Head of caudate nucleus (tissue), 42 donors: Measurements from ENCODE around the gene SYNGAP1.
"Not testable (repeated sequence)": the region's sequence is repeated elsewhere in the genome, so short reads cannot be mapped to it uniquely, and the experiment has no call there.

Source experiments
- DNase-seq, 42 donors: peaks; one replicate each; pipeline versions ENCODE4 v3.0.0 to v3.0.0-alpha.2; 2020 to 2021; ENCODE audit warnings: mixed read lengths in 7 of 42
- intact Hi-C: fragments of 100-400 bp; cut with DNase I; formaldehyde crosslinking; loops from one replicate; pipeline ENCODE4 v1.15.0; 2022

Gene SYNGAP1

DNA sequence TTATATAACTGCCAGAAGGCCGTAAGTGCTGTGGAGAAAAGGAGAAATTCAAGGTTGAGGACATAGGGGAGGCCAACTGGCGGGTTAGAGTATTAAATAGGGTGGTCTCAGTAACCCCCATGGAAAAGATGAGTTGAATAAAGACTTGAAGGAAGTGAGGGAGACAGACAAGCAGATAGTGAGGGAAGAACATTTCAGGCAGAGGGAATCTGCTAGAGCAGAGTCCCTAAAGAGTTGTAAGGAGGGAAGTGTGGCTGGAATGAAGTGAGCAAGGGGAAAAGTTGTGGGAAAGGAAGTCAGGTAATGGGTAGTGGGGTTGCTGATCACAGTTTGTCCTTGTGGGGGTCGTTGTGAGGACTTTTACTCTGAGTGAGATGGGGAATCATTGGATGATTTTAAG lies 26.9 kb upstream of the SYNGAP1 start:
- DNase-seq = no peak
- intact Hi-C loops = loop anchor here (5.0 kb wide), 1 partner anchor 184 kb away; no protein-coding TSS in a partner anchor

GRCh38 chr6:33397541-33397940 lies 22.3 kb upstream of the SYNGAP1 start:
- intact Hi-C loops = no loop called here

GRCh38 chr6:33398601-33399000 lies 21.3 kb upstream of the SYNGAP1 start:
- intact Hi-C loops, DNase-seq: not testable (repeated sequence)

More at GRCh38 chr6:33397541-33397940, 22.3 kb upstream of the SYNGAP1 start:
- no peak for DNase-seq

DNA sequence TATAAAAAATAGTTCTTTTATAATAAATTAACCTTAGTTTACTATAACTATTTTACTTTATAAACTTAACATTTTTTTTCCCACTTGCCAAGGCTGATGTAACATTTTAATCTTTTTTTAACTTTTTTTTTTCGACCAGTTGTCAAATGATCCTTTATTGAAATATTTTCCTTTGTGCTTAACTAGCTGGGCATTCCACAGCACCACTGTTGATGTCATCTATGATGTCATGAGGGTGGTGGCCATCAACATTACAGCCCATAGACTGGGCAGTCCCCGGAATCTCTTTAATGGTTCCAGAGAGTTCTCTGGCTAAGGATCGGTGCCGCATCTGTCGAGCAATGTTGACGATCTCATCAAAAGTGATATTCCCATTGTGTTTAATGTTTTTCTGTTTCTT lies 20.0 kb upstream of the SYNGAP1 start:
- intact Hi-C loops = not testable (repeated sequence)

DNA sequence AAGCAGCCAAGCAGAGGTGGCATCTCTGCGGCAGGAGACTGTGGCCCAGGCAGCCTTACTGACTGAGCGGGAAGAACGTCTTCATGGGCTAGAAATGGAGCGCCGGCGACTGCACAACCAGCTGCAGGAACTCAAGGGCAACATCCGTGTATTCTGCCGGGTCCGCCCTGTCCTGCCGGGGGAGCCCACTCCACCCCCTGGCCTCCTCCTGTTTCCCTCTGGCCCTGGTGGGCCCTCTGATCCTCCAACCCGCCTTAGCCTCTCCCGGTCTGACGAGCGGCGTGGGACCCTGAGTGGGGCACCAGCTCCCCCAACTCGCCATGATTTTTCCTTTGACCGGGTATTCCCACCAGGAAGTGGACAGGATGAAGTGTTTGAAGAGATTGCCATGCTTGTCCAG lies 15.0 kb upstream of the SYNGAP1 start:
- no peak for DNase-seq
- intact Hi-C loops = no loop called here

More for the DNA sequence above, 20.0 kb upstream of the SYNGAP1 start:
- not testable (repeated sequence) for DNase-seq

GRCh38 chr6:33405386-33405940 lies 14.4 kb upstream of the SYNGAP1 start:
- no peak for DNase-seq
- intact Hi-C loops = no loop called here

GRCh38 chr6:33406126-33406525 lies 13.7 kb upstream of the SYNGAP1 start:
- intact Hi-C loops = no loop called here
- no peak for DNase-seq

DNA sequence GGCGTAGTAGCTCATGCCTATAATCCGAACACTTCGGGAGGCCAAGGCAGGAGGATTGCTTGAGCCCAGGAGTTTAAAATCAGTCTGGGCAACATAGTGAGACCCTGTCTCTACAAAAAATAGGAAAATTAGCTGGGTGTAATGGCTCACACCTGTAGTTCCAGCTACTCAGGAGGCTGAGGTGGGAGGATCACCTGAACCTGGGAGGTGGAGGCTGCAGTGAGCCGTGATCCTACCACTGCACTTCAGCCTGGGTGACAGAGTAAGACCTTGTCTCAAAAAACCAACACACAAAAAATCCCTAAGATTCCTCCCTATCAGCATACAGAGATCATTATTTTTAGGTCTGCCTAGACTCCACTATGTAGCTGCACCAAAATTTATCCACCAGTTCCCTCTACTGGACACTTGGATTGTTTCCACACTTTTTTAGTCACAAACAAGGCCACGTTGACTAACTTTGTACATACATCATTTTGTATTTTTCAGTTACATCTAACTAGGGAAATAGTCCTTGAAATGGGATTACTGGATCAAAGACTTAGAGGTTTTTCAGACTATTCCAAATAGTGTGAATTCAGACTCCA lies 12.6 kb upstream of the SYNGAP1 start:
- DNase-seq = no peak
- intact Hi-C loops = no loop called here

GRCh38 chr6:33410050-33410710 lies 9.7 kb upstream of the SYNGAP1 start:
- intact Hi-C loops = loop anchor here (1.0 to 10.0 kb wide), 4 partner anchors 8 to 205 kb away; partner anchors contain the start of genes CUTA, HSD17B8, KIFC1 and RGL2
- DNase-seq = peak; percentile 94 to 99 (median 98)

DNA sequence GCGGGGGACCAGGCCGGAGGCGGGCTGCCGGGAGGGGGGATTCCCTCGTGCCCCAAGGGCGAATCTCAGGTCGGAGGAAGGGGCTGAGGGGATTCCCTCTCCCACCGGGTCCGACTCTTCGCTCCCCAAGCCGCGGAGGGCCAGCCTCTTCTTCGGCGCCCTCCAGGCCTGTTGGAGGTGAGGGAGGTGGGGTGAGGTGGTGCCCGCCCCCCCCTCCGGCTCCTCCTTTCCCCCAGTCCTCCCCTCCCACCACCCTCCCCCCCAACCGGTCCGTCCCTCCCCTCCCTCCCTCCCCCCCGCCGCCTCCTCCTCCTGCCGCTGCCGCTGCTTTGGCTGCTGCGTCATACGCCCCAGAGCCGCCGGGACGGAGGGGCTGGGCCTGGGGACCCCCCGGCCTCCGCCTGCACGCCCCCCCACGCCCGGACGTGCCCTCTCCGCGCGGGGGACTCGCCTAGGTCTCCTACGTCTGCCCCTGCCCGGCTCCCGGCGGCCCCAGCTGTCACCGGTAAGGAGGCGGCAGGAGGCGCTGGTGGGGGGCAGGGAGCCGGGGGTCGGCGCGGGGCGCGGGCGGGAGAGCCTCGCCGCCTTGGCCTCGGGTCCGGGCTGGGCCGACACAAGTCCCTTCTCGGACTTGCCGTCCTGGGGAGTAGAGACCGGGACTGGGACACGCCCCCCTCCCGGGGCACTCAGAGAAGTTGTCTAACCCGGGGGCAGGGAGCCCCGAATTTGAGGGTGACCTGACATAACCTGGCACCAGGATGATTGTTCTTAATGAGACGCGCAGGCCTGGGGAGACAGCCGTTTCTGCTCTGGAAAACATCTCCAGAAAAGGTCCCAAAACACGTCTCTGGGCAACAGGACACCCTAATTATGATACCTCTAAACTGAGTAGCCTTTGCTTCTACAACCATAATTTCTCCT lies 8.9 kb upstream of the SYNGAP1 start, which contains the start of gene PHF1:
Gene PHF1, plus strand, starts transcription at position 304 of the 921 bp plus-strand sequence. CDS start 1,250 bp downstream, outside the sequence.
- DNase-seq = peak in 24 of 42 donors; percentile 11 to 83 (median 58)
- intact Hi-C loops = loop anchor here (1.0 to 10.0 kb wide), 4 partner anchors 7 to 206 kb away; partner anchors contain the start of genes CUTA, HSD17B8, KIFC1 and RGL2

DNA sequence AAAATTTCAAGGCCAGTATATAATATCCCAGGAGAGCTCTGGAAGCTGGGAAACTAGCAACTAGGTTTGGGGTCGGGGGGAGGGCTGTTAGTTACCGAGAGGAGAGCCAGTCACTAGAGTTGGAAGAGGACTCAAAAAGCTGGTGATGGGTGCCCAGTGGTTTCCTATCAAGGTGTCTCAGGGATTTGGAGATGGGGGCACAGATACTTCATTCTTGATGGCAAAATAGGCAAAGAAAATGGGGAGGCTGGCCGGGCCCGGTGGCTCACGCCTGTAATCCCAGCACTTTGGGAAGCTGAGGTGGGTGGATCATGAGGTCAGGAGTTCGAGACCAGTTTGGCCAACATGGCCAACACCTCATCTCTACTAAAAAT lies 8.2 kb upstream of the SYNGAP1 start:
- intact Hi-C loops = loop anchor here (10.0 kb wide), 2 partner anchors 117 to 207 kb away; partner anchors contain the start of genes HSD17B8, RGL2, RING1 and RXRB
- DNase-seq = no peak

DNA sequence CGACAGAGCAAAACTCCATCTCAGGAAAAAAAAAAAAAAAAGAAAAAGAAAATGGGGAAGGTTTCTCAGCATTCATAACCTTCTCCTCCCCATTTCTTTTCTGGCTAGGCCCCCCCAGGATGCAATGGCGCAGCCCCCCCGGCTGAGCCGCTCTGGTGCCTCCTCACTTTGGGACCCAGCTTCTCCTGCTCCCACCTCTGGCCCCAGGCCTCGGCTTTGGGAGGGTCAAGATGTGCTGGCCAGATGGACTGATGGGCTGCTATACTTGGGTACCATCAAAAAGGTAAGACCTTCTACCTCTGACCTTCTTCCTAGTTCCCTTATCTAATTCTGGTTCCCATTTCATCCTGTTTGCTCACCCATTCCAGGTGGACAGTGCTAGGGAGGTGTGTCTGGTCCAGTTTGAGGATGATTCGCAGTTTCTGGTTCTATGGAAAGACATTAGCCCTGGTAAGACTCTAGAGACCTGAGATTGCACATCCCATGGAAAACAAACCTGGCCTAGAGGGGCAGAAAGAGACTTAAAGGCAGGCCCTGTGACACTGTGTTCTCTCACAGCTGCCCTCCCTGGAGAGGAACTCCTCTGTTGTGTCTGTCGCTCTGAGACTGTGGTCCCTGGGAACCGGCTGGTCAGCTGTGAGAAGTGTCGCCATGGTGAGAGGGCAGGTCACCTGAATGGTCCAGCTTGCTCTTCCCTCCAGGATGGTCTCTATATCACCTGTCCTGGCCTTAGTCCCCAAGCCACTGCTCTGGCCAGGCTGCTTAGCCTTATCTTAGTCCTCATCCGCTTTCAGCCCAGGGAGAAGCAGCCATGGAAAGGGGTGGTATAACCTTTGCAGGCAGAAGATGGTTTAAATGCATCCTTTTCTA lies 7.5 kb upstream of the SYNGAP1 start:
- intact Hi-C loops = loop anchor here (10.0 kb wide), 2 partner anchors 118 to 208 kb away; partner anchors contain the start of genes HSD17B8, RGL2, RING1 and RXRB

DNA sequence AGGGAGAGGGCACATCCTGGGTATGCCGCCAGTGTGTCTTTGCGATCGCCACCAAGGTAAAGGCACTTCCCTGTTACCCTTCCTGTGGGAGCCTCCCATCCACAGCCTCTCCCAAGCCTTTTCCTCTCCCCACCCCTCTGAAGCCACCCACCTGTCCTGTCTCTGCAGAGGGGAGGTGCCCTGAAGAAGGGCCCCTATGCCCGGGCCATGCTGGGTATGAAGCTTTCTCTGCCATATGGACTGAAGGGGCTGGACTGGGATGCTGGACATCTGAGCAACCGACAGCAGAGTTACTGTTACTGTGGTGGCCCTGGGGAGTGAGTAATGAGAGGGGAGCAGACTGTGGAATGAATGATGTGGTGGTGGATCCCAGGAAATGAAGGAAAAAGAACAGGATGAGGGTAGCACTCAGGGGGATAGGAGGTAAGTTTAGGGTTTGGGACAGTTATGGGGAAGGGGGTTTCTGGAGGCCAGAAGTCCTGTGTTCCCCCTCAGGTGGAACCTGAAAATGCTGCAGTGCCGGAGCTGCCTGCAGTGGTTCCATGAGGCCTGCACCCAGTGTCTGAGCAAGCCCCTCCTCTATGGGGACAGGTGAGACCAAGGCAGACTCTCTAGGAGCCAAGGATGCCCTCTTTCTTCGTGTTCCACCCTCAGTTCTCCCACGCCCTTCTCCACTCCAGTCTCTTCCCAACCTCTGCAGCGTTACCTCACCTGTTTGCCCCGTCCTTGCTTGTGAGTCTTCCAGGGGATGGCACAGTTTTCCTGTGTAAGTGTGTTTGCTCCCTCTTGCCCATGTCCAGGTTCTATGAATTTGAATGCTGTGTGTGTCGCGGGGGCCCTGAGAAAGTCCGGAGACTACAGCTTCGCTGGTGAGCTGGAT lies 6.4 kb upstream of the SYNGAP1 start:
- DNase-seq = peak in 2 of 42 donors; percentile 36 to 56
- intact Hi-C loops = loop anchor here (10.0 kb wide), 2 partner anchors 119 to 209 kb away; partner anchors contain the start of genes HSD17B8, RGL2, RING1 and RXRB

More for the DNA sequence above, 7.5 kb upstream of the SYNGAP1 start:
- DNase-seq = no peak

DNA sequence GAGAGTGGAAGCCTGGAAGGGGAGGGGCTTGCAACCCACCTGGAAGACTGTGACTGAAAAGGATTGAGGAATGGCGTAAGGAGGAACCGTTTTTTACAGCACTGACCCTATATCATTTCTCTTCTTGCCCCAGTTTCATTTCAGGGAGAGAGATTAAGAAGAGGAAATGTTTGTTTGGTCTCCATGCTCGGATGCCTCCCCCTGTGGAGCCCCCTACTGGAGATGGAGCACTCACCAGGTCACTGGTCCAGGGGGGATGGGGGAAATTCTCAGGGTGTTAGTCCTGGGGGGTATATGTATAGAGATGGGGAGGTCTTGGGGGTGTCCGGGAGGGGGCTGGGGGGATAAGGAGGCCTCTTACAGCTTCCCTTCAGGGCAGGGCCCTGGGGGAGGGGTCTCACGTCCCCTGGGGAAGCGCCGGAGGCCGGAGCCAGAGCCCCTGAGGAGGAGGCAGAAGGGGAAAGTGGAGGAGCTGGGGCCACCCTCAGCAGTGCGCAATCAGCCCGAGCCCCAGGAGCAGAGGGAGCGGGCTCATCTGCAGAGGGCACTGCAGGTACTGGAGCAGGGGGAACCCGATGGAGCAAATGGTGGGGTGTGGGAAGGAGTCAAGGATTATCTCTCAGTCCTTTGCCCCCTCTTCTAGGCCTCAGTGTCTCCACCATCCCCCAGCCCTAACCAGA lies 5.1 kb upstream of the SYNGAP1 start:
- DNase-seq = no peak
- intact Hi-C loops = loop anchor here (10.0 kb wide), 2 partner anchors 120 to 210 kb away; partner anchors contain the start of genes HSD17B8, RGL2, RING1 and RXRB

DNA sequence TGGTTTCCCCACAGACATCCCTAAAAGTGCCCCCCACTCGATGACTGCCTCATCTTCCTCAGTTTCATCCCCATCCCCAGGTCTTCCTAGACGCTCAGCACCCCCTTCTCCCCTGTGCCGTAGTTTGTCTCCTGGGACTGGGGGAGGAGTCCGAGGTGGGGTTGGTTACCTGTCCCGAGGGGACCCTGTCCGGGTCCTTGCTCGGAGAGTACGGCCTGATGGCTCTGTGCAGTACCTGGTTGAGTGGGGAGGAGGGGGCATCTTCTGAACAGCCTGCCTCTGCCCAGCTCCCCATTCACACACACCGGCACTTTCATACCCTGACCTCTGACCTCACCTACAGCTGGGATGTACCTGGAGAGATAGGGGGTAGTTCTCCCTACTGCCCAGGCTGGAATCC lies 4.0 kb upstream of the SYNGAP1 start:
- intact Hi-C loops = loop anchor here (10.0 kb wide), 2 partner anchors 121 to 211 kb away; partner anchors contain the start of genes HSD17B8, RGL2, RING1 and RXRB
- no peak for DNase-seq
